Mesenchymal stem cell (in vitro differentiated cells and primary cell): Measurements from ENCODE around the gene TMEM130.

ENCODE experiments used
- DNase-seq: peaks from one replicate; pipeline ENCODE4 v3.0.0-alpha.2; 2013
- H2AFZ ChIP-seq: one replicate; pipeline ENCODE4 v1.6.1; 2013; ENCODE audit warnings: low read depth, mild to moderate bottlenecking, control low read depth, inconsistent platforms, low read length, moderate library complexity
- H2AK5ac ChIP-seq: 2 replicates; pipeline ENCODE4 v1.6.1; 2013; ENCODE audit warnings: low read length, moderate library complexity, mild to moderate bottlenecking, inconsistent platforms; ENCODE audit not compliant: severe bottlenecking
- H2BK120ac ChIP-seq: one replicate; pipeline ENCODE4 v1.6.1; 2013; ENCODE audit warnings: low read depth, mild to moderate bottlenecking, inconsistent platforms, low read length, moderate library complexity
- H2BK12ac ChIP-seq, 2 experiments: one replicate each; pipeline ENCODE4 v1.6.1; 2013; ENCODE audit warnings: inconsistent platforms in 2 of 2, low read length in 2 of 2, mild to moderate bottlenecking in 2 of 2, moderate library complexity in 2 of 2, control low read depth in 1 of 2
- H2BK15ac ChIP-seq: one replicate; pipeline ENCODE4 v1.6.1; 2013; ENCODE audit warnings: mild to moderate bottlenecking, low read depth, inconsistent platforms; ENCODE audit not compliant: poor library complexity, severe bottlenecking
- H2BK5ac ChIP-seq: 2 replicates; pipeline ENCODE4 v1.6.1; 2013; ENCODE audit warnings: low read depth, mild to moderate bottlenecking, low read length, control low read depth, inconsistent platforms; ENCODE audit not compliant: poor library complexity, severe bottlenecking
- H3K14ac ChIP-seq, 2 experiments: one replicate each; pipeline ENCODE4 v1.6.1; 2013; ENCODE audit warnings: inconsistent platforms in 2 of 2, low read length in 2 of 2, control low read depth in 1 of 2, mild to moderate bottlenecking in 1 of 2, moderate library complexity in 1 of 2
- H3K18ac ChIP-seq, 2 experiments: one replicate each; pipeline ENCODE4 v1.6.1; 2013; ENCODE audit warnings: inconsistent platforms in 2 of 2, low read length in 2 of 2, control low read depth in 1 of 2, low read depth in 1 of 2, mild to moderate bottlenecking in 1 of 2
- H3K23ac ChIP-seq, 2 experiments: one replicate each; pipeline ENCODE4 v1.6.1; 2013; ENCODE audit warnings: inconsistent platforms in 2 of 2, low read length in 2 of 2, mild to moderate bottlenecking in 2 of 2, moderate library complexity in 2 of 2, control low read depth in 1 of 2
- H3K27ac ChIP-seq: 2 replicates; pipeline ENCODE4 v1.5.1; 2013; ENCODE audit warnings: mild to moderate bottlenecking, moderate library complexity, low read length, control low read depth, inconsistent platforms; ENCODE audit not compliant: poor library complexity, severe bottlenecking
- H3K27me3 ChIP-seq, 2 experiments: 2 replicates each; pipeline versions ENCODE4 v1.6.1 to v1.7.0; 2013; ENCODE audit warnings: low read length in 2 of 2, mild to moderate bottlenecking in 2 of 2, moderate library complexity in 2 of 2, control low read depth in 1 of 2, inconsistent platforms in 1 of 2; ENCODE audit not compliant: control insufficient read depth in 1 of 2, insufficient read depth in 1 of 2
- H3K36me3 ChIP-seq, 2 experiments: 2 replicates each; pipeline versions ENCODE4 v1.6.1 to v1.7.0; 2013; ENCODE audit warnings: low read length in 2 of 2, control low read depth in 1 of 2, inconsistent platforms in 1 of 2, low read depth in 1 of 2, mild to moderate bottlenecking in 1 of 2; ENCODE audit not compliant: insufficient read depth in 2 of 2, control insufficient read depth in 1 of 2
- H3K4ac ChIP-seq, 2 experiments: one replicate each; pipeline ENCODE4 v1.6.1; 2013; ENCODE audit warnings: inconsistent platforms in 2 of 2, low read length in 2 of 2, mild to moderate bottlenecking in 2 of 2, moderate library complexity in 2 of 2, control low read depth in 1 of 2, low read depth in 1 of 2
- H3K4me1 ChIP-seq: 2 replicates; pipeline ENCODE4 v1.6.1; 2013; ENCODE audit warnings: low read depth, low read length, control low read depth; ENCODE audit not compliant: control insufficient read depth, insufficient read depth
- H3K4me2 ChIP-seq: 2 replicates; pipeline ENCODE4 v1.6.1; 2013; ENCODE audit warnings: low read length, mild to moderate bottlenecking, inconsistent platforms; ENCODE audit not compliant: poor library complexity, severe bottlenecking
- H3K4me3 ChIP-seq, 2 experiments: 2 replicates each; pipeline versions ENCODE4 v1.5.1 to v1.7.0; 2013; ENCODE audit warnings: low read length in 2 of 2, mild to moderate bottlenecking in 2 of 2, control low read depth in 1 of 2, low read depth in 1 of 2; ENCODE audit not compliant: insufficient read depth in 1 of 2
- H3K79me1 ChIP-seq: replicated peaks from 2 replicates; pipeline ENCODE4 v1.6.1; 2013; ENCODE audit warnings: mild to moderate bottlenecking, control low read depth, low read length, inconsistent platforms; ENCODE audit not compliant: poor library complexity, severe bottlenecking
- H3K9ac ChIP-seq: 2 replicates; pipeline ENCODE4 v1.7.0; 2013; ENCODE audit warnings: mild to moderate bottlenecking, low read length, moderate library complexity
- H3K9me3 ChIP-seq: 2 replicates; pipeline ENCODE4 v1.7.0; 2013; ENCODE audit warnings: mild to moderate bottlenecking, low read length; ENCODE audit not compliant: control insufficient read depth
- H4K8ac ChIP-seq: one replicate; pipeline ENCODE4 v1.6.1; 2013; ENCODE audit warnings: inconsistent platforms, mild to moderate bottlenecking, low read length, moderate library complexity
- H4K91ac ChIP-seq: one replicate; pipeline ENCODE4 v1.6.1; 2013; ENCODE audit warnings: mild to moderate bottlenecking, low read length, inconsistent platforms
- WGBS: methylation state at CpG from one replicate; pipeline ENCODE4 v1.1.7; 2013; ENCODE audit warnings: mixed read lengths; 5-methylcytosine and 5-hydroxymethylcytosine counted together

The TMEM130 gene

GRCh38 chr7:98840096-98840495, 29.7 kb downstream of the TMEM130 start:
- Histone ChIP-seq H3K27me3 (peaks cover 9 to 22% of the 10 kb centered on the region in 2 experiments), H2BK12ac (no peak overlapping the region), H3K23ac (no peak overlapping the region), H3K9me3 (no peaks in the 10 kb centered on the region), H3K14ac (no peak overlapping the region), H3K36me3 (no peaks in the 10 kb centered on the region), H3K79me1 (no peaks in the 10 kb centered on the region), H2BK15ac (no peak overlapping the region), H4K8ac (no peak overlapping the region), H2BK5ac (no peak overlapping the region), H3K4me2 (no peak overlapping the region), H3K4me1 (peaks cover 8% of the 10 kb centered on the region), H3K27ac (no peak overlapping the region), H2AK5ac (no peak overlapping the region), H3K4me3 (no peak overlapping the region), H2BK120ac (no peak overlapping the region), H2AFZ (no peak overlapping the region), H3K9ac (no peak overlapping the region), H3K18ac (no peak overlapping the region), H4K91ac (no peak overlapping the region), H3K4ac (no peak overlapping the region)
- 81% methylated on average over 11 of the region's 11 CpGs for WGBS
- DNase-seq, result no peak

GRCh38 chr7:98837630-98837972, 32.2 kb downstream of the TMEM130 start:
- WGBS, result 80% methylated on average over 5 of the region's 5 CpGs
- peaks cover 8% of the 10 kb centered on the region for H3K4me1 ChIP-seq
- H2AK5ac ChIP-seq, result no peak overlapping the region
- no peak overlapping the region for H3K18ac ChIP-seq
- no peak overlapping the region for H4K8ac ChIP-seq
- H3K9ac ChIP-seq, result no peak overlapping the region
- no peak overlapping the region for H2BK5ac ChIP-seq
- H2BK120ac ChIP-seq, result no peak overlapping the region
- H2AFZ ChIP-seq, result no peak overlapping the region
- DNase-seq, result no peak
- H3K9me3 ChIP-seq, result no peaks in the 10 kb centered on the region
- no peak overlapping the region for H2BK12ac ChIP-seq
- H3K27ac ChIP-seq, result no peak overlapping the region
- peaks cover 12 to 35% of the 10 kb centered on the region in 2 experiments for H3K27me3 ChIP-seq
- no peaks in the 10 kb centered on the region for H3K36me3 ChIP-seq
- no peak overlapping the region for H3K14ac ChIP-seq
- no peak overlapping the region for H2BK15ac ChIP-seq
- no peak overlapping the region for H3K4me2 ChIP-seq
- no peak overlapping the region for H4K91ac ChIP-seq
- H3K79me1 ChIP-seq, result no peaks in the 10 kb centered on the region
- no peak overlapping the region for H3K23ac ChIP-seq
- H3K4ac ChIP-seq, result no peak overlapping the region
- H3K4me3 ChIP-seq, result no peak overlapping the region

GRCh38 chr7:98836811-98837629, 32.8 kb downstream of the TMEM130 start:
- Histone ChIP-seq H2AFZ (no peak overlapping the region), H3K36me3 (no peaks in the 10 kb centered on the region), H4K91ac (no peak overlapping the region), H3K4me3 (no peak overlapping the region), H3K14ac (no peak overlapping the region), H2BK5ac (no peak overlapping the region), H2BK120ac (no peak overlapping the region), H3K23ac (no peak overlapping the region), H3K27me3 (peaks cover 12 to 35% of the 10 kb centered on the region in 2 experiments), H3K9ac (no peak overlapping the region), H2AK5ac (no peak overlapping the region), H4K8ac (no peak overlapping the region), H3K4me2 (no peak overlapping the region), H3K4ac (no peak overlapping the region), H3K9me3 (no peaks in the 10 kb centered on the region), H3K4me1 (peaks cover 8% of the 10 kb centered on the region), H2BK15ac (no peak overlapping the region), H3K79me1 (no peaks in the 10 kb centered on the region), H3K27ac (no peak overlapping the region), H2BK12ac (no peak overlapping the region), H3K18ac (no peak overlapping the region)
- WGBS, result 16% methylated on average over 7 of the region's 10 CpGs
- DNase-seq, result no peak

GRCh38 chr7:98834949-98835348, 34.9 kb downstream of the TMEM130 start:
- Histone ChIP-seq H4K8ac (no peak overlapping the region), H2AFZ (no peak overlapping the region), H3K4me1 (peaks cover 6% of the 10 kb centered on the region), H2BK5ac (no peak overlapping the region), H3K9me3 (no peaks in the 10 kb centered on the region), H3K18ac (no peak overlapping the region), H4K91ac (no peak overlapping the region), H2BK12ac (no peak overlapping the region), H2AK5ac (no peak overlapping the region), H2BK15ac (no peak overlapping the region), H3K4me2 (no peak overlapping the region), H2BK120ac (no peak overlapping the region), H3K79me1 (no peaks in the 10 kb centered on the region), H3K27ac (no peak overlapping the region), H3K14ac (no peak overlapping the region), H3K27me3 (peaks cover 7 to 42% of the 10 kb centered on the region in 2 experiments), H3K4me3 (no peak overlapping the region), H3K9ac (no peak overlapping the region), H3K23ac (no peak overlapping the region), H3K4ac (no peak overlapping the region), H3K36me3 (no peaks in the 10 kb centered on the region)
- no peak for DNase-seq
- WGBS, result 82% methylated on average over 6 of the region's 8 CpGs
